ENCODE measurements around the gene DIRAS1. TPM values are rescaled to one million over a fixed set of nuclear protein-coding genes. Genes with fewer than 3 reads are reported as not detected.

DIRAS1 gene, protein sequence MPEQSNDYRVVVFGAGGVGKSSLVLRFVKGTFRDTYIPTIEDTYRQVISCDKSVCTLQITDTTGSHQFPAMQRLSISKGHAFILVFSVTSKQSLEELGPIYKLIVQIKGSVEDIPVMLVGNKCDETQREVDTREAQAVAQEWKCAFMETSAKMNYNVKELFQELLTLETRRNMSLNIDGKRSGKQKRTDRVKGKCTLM
- 1 to 10 TPM; 1.9 to 6.8 (median 2.2) TPM for polyA plus RNA-seq

DNA sequence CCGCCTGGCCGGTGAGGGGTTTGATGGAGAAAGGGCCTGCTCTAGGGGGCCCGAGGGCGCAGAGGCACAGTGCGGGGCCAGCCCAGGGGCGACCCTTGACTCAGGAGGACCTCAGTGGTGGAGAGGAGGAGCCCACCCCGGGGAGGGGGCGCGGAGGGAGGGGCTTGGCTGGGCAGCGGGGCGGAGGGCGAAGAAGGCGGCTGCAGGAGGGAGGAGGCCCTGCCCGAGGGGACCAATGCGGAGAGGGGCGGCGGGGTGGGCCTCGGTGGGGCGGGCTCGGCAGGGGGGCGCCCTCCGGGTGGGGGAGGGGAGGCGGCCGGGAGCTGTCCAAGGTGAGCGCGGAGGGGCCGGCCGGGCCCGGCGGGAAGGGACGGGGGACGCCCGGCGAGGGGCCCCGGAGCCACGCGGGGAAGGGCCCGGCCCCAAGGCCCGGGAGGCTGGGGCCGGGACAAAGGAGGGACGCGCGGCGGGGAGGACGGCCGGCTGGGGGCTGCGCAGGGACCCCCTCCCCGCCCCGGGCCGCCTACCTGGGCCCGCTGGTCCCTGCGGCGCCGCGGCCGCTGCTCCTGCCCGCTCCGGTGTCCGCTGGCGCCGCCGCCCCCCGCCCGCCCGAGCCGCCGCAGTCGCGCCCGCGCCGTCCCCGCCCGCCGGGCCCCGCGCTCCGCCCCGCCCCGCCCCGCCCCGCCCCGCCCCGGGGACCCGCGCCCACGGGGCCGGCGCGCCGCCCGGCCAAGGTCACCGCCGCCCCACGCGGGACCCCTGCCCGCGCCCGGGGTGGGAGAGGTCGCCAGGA lies at the start of gene DIRAS1:
TSS of gene DIRAS1 (minus strand) at position 596 of the 793 bp plus-strand sequence. CDS start 3,566 bp downstream, outside the sequence.
- no peak within 1 kb of the TSS for H3K27ac ChIP-seq (ENCODE audit: low read depth, low read length)
- WGBS, 3 donors, result 0 to 2% (median 1%) methylated on average over 23 to 93 of the region's 100 CpGs

DNA sequence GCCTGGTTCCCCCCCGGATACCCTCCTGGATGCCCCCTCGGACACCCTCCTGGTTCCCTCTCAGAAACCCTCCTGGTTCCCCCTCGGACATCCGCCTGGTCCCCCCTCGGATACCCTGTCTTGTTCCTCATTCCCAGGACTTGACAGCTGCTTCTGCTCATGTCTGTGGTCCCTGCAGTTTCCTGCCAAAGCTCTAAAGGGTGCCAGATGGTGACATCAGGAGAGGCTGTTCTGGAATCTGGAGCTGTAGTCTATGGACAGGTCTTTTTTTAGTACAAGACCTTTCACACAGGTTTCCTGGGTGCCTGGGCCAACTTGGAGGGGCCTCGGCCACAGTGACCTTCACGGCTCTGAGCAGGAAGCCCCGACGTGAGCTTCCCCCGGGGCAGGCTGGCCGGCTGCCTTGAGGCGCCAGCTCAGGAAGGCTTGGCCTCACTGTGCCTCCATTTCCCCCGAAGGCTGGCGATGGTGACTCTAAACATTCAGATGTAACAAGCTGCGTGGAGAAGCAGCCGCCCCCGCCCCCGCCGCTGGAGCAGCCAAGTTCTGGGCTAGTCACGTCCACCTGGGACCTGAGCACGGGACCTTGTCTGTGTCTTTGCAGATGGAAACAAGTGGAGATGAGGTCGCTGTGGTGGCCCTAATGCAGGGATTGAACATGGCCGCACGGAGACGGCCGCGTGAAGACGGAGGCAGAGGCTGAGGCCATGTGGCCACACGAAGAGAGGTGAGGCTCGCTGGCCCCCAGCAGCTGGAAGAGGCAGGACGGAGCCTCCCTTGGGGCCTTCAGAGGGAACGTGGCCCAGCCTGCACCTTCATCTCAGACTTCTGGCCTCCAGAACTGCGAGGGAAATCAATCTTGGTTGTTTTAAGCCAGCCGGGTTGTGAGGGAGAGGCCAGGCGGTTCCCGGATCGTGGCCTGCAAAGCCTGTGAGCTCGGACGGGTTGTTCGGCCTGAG lies 49.2 kb upstream of the DIRAS1 start:
- WGBS, 3 donors, result 54 to 66% (median 55%) methylated on average over 39 to 40 of the region's 40 CpGs
- no peak overlapping the region for H3K27ac ChIP-seq (ENCODE audit: low read depth, low read length)

DNA sequence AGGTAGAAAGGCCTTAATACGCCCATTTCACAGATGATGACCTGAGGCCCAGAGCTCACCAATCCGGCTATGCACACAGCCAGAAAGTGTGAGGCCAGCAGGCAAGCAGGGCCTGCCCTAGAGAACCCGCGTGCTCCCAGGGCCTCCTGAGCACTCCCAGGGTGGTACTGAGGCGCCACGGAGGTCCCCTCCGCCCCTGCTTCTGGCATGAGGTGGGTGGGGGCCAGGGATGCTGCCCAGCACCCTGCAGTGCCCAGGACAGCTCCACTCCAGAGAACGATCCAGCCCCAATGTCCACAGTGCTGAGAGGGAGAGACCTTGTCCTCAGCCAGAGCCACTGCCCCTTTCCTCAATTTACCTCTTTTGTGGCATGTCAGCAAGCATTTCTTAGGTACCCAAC lies 48.0 kb upstream of the DIRAS1 start:
- H3K27ac ChIP-seq (ENCODE audit: low read depth, low read length), result no peak overlapping the region
- WGBS, 3 donors, result 94 to 97% (median 96%) methylated on average over 8 of the region's 8 CpGs

DNA sequence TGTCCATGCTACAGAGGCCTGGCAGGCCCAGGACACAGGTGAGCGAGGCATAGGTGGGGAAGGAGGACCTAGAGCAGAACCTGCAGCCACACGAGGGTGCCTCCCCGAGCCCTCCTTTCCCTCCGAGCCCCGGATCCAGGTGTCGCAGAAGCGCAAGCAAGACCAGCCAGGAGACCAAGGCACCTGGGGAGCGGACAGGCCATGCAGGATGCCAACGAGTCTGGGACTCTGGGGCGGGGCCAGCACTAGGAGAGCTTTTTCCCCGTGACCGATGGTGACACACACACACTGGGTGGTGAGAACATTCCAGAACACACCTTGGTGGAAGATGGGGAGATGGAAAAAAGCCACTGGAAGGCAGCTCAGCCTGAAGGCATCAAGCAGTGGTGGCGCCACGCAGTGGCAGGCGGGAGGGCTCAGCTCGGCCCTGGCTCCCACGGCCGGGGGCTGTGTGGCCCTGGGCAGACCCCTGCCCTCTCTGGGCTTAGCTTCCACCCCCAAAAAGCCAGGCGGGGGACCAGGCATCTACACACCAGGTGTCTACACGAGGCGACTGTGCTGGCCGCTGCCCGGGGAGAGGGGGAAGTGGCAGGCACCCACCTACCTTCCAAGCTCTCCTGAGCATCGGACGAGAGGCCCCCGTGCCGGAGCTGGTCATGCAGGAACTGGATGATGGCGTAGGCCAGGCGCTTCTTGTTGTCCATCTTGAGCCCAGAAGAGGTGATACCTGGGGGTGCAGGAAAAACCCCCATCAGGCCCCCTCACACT lies 47.4 kb upstream of the DIRAS1 start:
- no peak overlapping the region for H3K27ac ChIP-seq (ENCODE audit: low read depth, low read length)
- 90 to 95% (median 94%) methylated on average over 28 to 29 of the region's 29 CpGs for WGBS, 3 donors

DNA sequence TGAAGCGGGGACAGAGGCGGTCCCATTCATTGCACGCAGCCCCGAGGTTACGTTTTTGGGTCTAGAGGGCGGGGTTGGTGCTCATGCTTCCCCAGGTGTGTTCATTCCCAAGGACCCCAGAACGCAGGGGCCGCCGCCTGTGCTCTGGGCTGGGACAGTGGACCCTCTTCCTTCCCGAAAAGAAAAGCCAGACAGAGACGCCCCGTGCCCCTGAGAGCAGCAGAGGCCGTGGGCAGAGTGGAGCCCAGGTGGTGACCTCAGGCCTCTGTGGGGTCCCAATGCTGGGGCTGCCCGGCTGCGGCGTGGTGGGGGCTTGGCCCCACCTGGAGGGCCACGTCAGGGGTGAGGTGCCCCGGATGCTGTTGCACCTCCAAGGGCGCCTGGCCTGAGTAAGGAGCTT lies 46.5 kb upstream of the DIRAS1 start:
- no peak overlapping the region for H3K27ac ChIP-seq (ENCODE audit: low read depth, low read length)
- WGBS, 3 donors, result 91 to 95% (median 95%) methylated on average over 18 to 19 of the region's 19 CpGs

DNA sequence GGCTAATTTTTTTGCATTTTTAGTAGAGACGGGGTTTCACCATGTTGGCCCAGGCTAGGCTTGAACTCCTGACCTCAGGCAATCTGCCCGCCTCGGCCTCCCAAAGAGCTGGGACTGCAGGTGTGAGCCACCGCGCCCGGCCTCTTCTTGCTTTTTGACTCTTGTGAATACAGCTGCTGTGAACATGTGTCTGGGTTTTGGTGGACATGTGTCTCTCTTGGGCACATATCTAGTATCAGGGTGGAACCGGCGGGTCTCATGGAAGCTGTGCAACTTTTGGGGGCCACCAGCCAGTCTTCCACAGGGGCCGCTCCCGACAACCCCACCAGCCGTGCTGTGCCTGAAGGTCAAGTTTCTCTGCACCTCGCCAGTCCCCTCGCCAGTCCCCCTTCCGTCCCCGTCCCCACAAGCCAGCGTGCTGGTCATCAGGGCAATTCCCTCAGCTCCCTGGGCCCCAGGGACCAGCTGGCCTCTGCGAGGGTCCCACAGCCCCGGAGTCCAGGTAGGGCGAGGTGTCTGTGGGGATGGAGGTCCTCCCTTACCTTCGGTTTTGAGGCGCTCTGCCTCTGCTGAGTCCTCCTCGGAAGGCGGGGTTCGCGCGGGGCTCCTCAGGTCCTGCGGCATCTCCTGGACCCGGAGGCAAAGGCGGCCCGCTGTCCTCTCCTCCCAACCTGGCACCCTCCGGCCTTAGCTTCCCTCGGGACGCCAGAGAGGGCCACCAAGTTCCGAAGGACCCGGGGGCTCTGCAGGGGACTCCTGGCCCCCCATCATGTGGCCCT lies 45.6 kb upstream of the DIRAS1 start:
- WGBS, 3 donors, result 95 to 96% (median 96%) methylated on average over 35 of the region's 35 CpGs

DNA sequence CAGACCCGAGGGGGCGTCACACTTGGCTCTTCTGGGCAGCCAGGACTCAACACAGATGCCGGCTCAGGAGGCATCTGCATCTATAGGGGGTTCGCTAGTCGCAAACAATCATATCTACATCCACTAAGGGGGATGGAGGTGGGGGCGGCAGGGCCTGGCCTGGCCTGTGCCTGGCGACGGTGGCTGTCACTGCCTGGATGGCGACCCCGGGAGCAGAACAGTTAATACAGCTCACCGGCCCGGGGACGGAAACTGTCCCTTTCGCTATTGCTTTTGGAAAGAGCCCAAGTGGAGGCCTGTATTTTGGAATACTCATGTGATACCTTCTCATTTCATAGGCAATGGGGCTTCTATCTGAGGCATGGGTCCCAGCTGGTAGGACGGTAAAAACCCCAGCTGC lies 44.2 kb upstream of the DIRAS1 start:
- H3K27ac ChIP-seq (ENCODE audit: low read depth, low read length), result no peak overlapping the region
- WGBS, 3 donors, result 88 to 90% (median 89%) methylated on average over 15 of the region's 15 CpGs

More for the DNA sequence above, 45.6 kb upstream of the DIRAS1 start:
- no peak overlapping the region for H3K27ac ChIP-seq (ENCODE audit: low read depth, low read length)

DNA sequence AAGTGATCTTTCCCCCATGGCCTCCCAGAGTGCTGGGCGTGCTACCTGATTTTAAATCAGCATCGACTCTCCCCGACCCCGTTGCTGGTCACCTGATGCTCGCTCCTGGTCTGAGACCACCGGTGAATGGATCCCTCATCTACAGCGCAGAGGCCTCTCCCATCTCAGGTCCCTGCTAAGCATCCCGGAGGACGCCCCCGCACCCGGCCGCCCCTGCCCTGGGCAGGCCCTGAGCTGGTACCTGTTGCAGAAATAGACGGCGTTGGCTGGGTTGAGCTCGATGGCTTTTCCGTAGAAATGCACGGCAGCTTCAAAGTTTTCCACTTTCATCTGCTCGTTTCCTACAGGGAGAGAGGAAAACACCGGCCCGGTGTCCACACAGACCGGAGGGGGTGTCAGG lies 43.8 kb upstream of the DIRAS1 start:
- no peak overlapping the region for H3K27ac ChIP-seq (ENCODE audit: low read depth, low read length)
- 94 to 97% (median 96%) methylated on average over 21 of the region's 21 CpGs for WGBS, 3 donors

DNA sequence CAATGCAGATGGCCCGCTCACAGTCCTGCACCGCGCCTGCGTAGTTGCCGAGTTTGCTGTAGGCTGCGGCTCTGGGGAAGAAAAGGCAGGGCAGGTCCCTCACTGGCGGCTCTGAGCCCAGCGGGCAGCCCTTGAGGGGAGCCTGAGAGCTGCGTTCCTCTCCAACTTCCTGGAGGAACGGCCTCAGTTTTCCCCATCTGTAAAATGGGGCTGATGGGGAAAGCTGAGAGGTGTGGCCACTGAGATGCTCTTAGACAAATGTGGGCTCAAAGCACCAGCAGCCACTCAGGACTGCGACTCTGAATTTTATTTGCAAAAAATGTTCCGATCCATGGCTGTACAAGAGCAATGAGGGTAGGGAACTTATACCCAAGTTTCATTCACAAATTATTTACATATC lies 42.5 kb upstream of the DIRAS1 start:
- WGBS, 3 donors, result 96 to 98% (median 96%) methylated on average over 12 of the region's 12 CpGs
- no peak overlapping the region for H3K27ac ChIP-seq (ENCODE audit: low read depth, low read length)

DNA sequence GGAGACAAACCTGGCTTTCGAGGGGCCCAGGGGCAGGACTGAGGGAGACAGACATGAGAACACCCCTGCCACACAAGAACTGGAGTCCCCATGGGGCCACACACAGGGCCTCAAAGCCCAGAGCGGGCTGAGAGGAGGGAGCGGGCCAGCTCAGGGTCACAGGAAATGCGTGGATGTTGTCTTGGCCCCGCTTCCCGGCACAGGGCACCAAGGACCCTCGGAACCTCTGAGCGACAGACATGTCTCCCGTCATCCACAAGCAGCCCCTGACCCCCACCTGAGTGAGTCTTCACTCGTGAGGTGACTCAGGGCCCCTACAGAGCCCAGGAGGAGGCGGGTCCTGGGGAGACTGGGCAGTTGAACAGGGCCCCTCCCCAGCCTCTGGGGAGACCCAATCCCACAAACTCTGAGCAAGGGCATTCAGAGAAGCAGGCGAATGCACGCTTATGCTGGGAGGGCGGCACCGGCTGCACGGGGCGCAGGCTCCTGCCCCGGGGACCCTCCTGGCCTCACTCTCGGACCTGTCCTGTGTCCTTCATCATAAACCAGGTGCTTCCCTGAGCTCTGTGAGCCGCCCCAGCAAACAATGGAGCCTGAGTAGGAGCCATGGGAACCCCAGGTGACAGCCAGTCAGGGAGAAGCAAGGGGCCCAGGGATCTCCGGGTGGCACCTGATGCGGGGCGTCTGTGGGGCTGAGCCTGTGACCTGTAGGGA lies 41.8 kb upstream of the DIRAS1 start:
- WGBS, 3 donors, result 95 to 96% (median 95%) methylated on average over 22 to 23 of the region's 23 CpGs
- no peak overlapping the region for H3K27ac ChIP-seq (ENCODE audit: low read depth, low read length)

DNA sequence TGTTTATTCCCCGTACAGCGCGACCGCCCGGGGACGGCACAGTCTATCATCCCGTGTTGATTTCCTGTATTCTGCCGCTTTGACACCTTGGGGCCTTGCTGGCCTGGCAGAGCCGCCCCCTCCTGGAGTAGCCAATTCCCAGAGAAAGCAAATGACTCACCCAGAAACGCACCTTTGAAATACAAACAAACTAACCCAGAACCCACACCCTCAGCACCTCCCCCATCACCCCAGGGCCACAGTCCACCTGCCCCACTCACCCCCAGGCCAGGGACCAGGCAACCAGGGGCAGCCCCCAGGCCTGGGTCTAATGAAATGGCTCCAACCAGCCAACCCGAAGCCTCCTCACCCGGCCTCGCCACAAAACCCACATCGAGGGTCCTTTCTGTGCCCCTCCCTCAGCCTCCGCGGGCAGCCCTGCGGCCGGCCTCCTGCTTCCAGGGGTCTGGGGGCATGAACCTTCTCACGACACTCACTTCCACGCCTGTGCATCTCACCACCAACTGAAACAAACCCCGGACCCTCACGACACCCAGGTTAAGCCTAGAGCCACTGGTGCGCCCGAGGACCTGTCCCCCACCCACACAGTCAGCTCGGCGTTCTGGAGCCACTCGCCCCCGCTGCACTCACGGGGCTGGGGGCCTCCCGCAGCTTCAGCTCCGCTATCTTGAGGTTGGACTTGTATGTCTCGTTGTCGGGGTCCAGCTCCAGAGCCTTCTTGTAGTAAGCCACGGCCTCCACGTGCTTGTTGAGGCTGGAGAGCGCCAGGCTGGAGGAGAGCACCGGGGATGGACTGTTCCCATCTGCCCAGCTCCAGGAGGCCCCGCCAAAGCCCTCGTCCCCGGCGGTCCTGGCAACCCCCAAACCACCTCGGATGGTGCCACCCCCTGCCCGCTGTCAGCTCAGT lies 41.0 kb upstream of the DIRAS1 start:
- WGBS, 3 donors, result 93 to 96% (median 93%) methylated on average over 42 to 43 of the region's 43 CpGs
- H3K27ac ChIP-seq (ENCODE audit: low read depth, low read length), result no peak overlapping the region

DNA sequence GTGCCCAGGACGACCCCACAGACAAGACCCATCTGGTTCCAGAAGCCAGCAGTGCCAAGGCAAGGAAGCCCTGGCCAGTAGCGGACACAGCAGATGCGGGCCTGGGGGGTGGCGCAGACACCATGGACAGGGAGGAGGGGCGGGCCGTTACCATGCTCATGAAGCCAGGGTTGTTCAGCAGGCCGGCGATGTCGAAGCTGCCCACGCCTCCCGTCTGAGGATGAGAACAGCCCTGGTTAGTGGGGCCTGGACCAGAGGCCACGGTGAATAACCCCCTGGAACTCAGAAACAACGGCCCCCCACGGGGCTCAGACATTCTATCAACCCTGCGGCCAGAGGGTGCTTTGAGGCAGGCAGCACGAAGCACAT lies 40.1 kb upstream of the DIRAS1 start:
- WGBS, 3 donors, result 90 to 91% (median 91%) methylated on average over 16 of the region's 16 CpGs
- H3K27ac ChIP-seq (ENCODE audit: low read depth, low read length), result no peak overlapping the region

DNA sequence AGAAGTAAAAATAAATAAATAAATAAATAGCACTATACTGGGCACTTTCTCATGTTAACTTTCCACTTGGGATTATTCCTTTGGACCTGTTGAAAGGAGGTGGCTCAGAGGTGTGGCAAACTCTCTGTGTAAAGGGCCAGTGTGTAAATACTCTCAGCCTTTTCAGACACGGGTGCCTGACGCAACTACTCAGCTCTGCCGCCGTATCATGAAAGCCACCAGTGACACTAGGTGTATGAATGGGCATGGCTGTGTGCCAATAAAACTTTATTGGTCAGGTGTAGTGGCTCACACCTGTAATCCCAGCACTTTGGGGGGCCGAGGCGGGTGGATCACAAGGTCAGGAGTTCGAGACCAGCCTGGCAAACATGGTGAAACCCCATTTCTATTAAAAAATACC lies 38.8 kb upstream of the DIRAS1 start:
- 89 to 95% (median 92%) methylated on average over 7 of the region's 7 CpGs for WGBS, 3 donors
- H3K27ac ChIP-seq (ENCODE audit: low read depth, low read length), result no peak overlapping the region

DNA sequence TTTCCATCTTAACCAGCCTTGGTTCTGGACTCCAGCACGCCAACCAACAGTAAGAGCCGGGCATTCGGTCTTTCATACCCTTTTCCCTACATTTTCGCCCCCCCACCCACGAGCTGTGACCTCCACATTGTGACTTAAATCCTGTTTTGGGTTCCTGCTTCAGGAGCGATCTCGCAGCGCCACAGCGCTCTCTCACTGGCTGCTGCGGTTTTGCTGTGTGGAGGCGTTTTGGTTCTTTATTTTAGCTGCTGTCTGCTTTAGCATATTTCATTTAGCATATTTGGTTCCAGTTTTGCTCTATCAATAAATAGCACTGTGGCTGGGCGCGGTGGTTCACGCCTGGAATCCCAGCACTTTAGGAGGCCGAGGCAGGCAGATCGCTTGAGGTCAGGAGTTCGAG lies 38.2 kb upstream of the DIRAS1 start:
- WGBS, 3 donors, result 91 to 94% (median 92%) methylated on average over 17 of the region's 17 CpGs
- no peak overlapping the region for H3K27ac ChIP-seq (ENCODE audit: low read depth, low read length)

DNA sequence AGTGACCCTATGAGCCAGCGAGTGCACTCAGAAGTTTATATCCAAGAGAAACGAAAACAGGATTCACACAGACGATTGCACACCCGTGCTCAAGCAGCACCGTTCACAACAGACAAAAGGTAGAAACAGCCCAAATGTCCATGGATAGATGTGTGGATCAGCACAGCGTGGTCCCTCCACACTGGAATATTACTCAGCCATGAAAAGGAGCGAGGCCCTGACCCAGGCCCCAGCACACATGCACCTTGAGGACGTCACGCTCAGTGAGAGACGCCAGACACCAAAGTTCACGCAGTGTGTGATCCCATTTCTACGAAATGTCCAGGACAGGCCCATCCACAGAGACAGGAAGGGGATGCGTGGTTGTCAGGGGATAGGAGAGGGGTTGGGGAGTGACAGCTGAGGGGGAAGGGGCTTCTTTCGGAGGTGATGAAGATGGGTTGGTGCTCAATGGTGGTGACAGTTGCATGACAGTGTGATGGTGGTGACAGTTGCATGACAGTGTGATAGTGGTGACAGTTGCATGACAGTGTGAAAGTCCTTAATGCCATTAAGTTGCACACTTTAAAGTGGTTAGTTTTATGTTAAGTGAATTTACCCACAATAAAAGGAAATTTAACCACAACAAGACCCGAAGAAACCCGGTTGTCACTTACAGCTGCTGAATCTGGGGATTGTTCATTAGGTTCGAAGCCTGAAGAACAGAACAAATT lies 37.6 kb upstream of the DIRAS1 start:
- WGBS, 3 donors, result 93 to 95% (median 94%) methylated on average over 17 of the region's 17 CpGs

More for the DNA sequence above, 37.6 kb upstream of the DIRAS1 start:
- H3K27ac ChIP-seq (ENCODE audit: low read depth, low read length), result no peak overlapping the region

All from adipose tissue (tissue), 3 donors.